ENCODE measurements around the gene DNM2.

DNM2 gene

DNA sequence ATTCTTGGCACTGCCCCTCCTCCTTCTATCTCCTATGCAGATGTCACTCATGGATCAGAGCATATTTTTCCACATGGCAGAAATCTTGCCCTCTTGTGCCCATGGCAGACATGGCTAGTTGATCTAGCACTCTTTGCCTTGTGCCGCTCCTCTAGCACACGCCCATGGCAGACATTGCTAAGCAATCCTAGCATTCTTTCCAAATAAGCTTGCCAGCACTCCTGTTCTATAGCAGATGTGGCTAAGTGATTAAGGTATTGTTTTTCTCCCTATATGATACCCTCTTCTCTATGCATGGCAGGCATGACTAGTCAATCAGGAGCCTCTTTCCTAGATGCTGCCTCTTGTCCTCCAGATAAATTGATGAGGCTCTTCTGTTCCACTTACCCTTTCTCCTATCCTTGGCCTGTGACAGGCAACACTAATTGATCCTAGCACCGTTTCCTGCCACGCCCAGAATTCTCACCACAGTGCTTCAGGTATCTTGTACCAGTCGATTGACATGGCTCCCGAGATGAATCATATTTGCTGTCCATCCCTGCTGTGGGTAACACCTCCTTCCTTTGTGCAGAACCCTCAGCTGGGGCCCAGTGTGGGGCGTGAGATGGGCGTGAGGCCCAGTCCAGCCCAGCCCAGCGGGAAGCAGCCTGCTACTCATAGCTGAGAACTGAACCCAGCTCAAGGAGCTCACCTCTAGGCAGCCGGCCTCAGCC, 91.2 kb downstream of the DNM2 start:
- Histone ChIP-seq H3K36me3 (ENCODE audit: control insufficient read depth, insufficient read depth, low read length) (peaks cover 21% of the 10 kb centered on the region), H3K4me1 (ENCODE audit: control insufficient read depth, insufficient read depth, low read length) (no peaks in the 10 kb centered on the region), H3K27me3 (ENCODE audit: control insufficient read depth, insufficient read depth, low read length) (no peaks in the 10 kb centered on the region), H3K4me3 (ENCODE audit: low read length) (no peak overlapping the region), H3K9ac (ENCODE audit: low read length) (no peak overlapping the region), H3K27ac (ENCODE audit: low read depth, low read length) (no peak overlapping the region)

GRCh38 chr19:10809651-10810285, 91.9 kb downstream of the DNM2 start:
- Histone ChIP-seq H3K36me3 (ENCODE audit: control insufficient read depth, insufficient read depth, low read length) (peaks cover 23% of the 10 kb centered on the region), H3K27me3 (ENCODE audit: control insufficient read depth, insufficient read depth, low read length) (no peaks in the 10 kb centered on the region), H3K27ac (ENCODE audit: low read depth, low read length) (no peak overlapping the region), H3K9ac (ENCODE audit: low read length) (no peak overlapping the region), H3K4me1 (ENCODE audit: control insufficient read depth, insufficient read depth, low read length) (no peaks in the 10 kb centered on the region), H3K4me3 (ENCODE audit: low read length) (no peak overlapping the region)

GRCh38 chr19:10811391-10812111, 93.7 kb downstream of the DNM2 start:
- H3K4me3 ChIP-seq (ENCODE audit: low read length): no peak overlapping the region
- no peak overlapping the region for H3K27ac ChIP-seq (ENCODE audit: low read depth, low read length)
- peaks cover 19% of the 10 kb centered on the region for H3K36me3 ChIP-seq (ENCODE audit: control insufficient read depth, insufficient read depth, low read length)
- no peak overlapping the region for H3K9ac ChIP-seq (ENCODE audit: low read length)
- no peaks in the 10 kb centered on the region for H3K27me3 ChIP-seq (ENCODE audit: control insufficient read depth, insufficient read depth, low read length)
- H3K4me1 ChIP-seq (ENCODE audit: control insufficient read depth, insufficient read depth, low read length): no peaks in the 10 kb centered on the region

GRCh38 chr19:10812196-10812595, 94.3 kb downstream of the DNM2 start:
- Histone ChIP-seq H3K4me3 (ENCODE audit: low read length) (no peak overlapping the region), H3K27me3 (ENCODE audit: control insufficient read depth, insufficient read depth, low read length) (no peaks in the 10 kb centered on the region), H3K36me3 (ENCODE audit: control insufficient read depth, insufficient read depth, low read length) (peaks cover 19% of the 10 kb centered on the region), H3K4me1 (ENCODE audit: control insufficient read depth, insufficient read depth, low read length) (no peaks in the 10 kb centered on the region), H3K27ac (ENCODE audit: low read depth, low read length) (no peak overlapping the region), H3K9ac (ENCODE audit: low read length) (no peak overlapping the region)

GRCh38 chr19:10812902-10813404, 95.1 kb downstream of the DNM2 start:
- H3K36me3 ChIP-seq (ENCODE audit: control insufficient read depth, insufficient read depth, low read length): peaks cover 19% of the 10 kb centered on the region
- no peaks in the 10 kb centered on the region for H3K4me1 ChIP-seq (ENCODE audit: control insufficient read depth, insufficient read depth, low read length)
- H3K4me3 ChIP-seq (ENCODE audit: low read length): no peak overlapping the region
- H3K9ac ChIP-seq (ENCODE audit: low read length): no peak overlapping the region
- H3K27ac ChIP-seq (ENCODE audit: low read depth, low read length): no peak overlapping the region
- H3K27me3 ChIP-seq (ENCODE audit: control insufficient read depth, insufficient read depth, low read length): no peaks in the 10 kb centered on the region

GRCh38 chr19:10815007-10815536, 97.2 kb downstream of the DNM2 start:
- Histone ChIP-seq H3K4me1 (ENCODE audit: control insufficient read depth, insufficient read depth, low read length) (no peaks in the 10 kb centered on the region), H3K4me3 (ENCODE audit: low read length) (no peak overlapping the region), H3K27ac (ENCODE audit: low read depth, low read length) (no peak overlapping the region), H3K36me3 (ENCODE audit: control insufficient read depth, insufficient read depth, low read length) (peaks cover 10% of the 10 kb centered on the region), H3K27me3 (ENCODE audit: control insufficient read depth, insufficient read depth, low read length) (no peaks in the 10 kb centered on the region), H3K9ac (ENCODE audit: low read length) (no peak overlapping the region)

DNA sequence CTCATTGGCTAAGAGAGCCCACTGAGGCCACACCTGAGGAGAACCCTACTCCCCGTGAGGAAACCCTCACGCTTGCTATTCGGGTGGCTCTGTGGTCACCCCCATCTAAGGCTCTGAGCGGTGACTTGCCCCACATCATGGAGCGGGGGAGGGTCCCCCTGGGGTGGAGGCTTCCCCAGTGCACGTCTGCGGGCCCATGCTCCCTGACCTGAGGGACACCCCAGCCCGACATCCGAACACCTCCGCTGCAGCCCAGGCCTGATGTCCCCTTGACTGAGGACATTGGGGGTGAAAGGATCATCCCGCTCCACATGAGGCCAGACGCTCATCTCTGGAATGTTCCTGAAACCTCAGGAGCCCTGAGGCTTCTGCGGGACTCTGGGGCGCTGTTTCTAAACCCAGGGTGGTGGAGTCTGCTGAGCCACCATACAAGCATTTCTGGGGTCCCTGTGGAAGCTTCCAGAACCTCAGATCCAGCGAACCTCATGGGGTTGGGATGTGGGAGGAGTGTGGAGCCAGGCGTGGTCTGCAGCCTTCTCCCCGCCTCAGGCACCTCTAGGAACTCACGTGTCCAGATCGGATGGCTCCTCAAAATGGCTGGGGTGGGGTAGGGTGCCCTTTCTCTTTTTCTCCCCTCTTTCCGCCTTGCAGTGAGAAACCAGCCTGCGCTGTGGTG, 98.2 kb downstream of the DNM2 start:
- peaks cover 18% of the 10 kb centered on the region for H3K36me3 ChIP-seq (ENCODE audit: control insufficient read depth, insufficient read depth, low read length)
- H3K27ac ChIP-seq (ENCODE audit: low read depth, low read length): no peak overlapping the region
- peak overlapping the region; percentile 43 for H3K4me3 ChIP-seq (ENCODE audit: low read length)
- H3K27me3 ChIP-seq (ENCODE audit: control insufficient read depth, insufficient read depth, low read length): no peaks in the 10 kb centered on the region
- no peaks in the 10 kb centered on the region for H3K4me1 ChIP-seq (ENCODE audit: control insufficient read depth, insufficient read depth, low read length)
- H3K9ac ChIP-seq (ENCODE audit: low read length): no peak overlapping the region

DNA sequence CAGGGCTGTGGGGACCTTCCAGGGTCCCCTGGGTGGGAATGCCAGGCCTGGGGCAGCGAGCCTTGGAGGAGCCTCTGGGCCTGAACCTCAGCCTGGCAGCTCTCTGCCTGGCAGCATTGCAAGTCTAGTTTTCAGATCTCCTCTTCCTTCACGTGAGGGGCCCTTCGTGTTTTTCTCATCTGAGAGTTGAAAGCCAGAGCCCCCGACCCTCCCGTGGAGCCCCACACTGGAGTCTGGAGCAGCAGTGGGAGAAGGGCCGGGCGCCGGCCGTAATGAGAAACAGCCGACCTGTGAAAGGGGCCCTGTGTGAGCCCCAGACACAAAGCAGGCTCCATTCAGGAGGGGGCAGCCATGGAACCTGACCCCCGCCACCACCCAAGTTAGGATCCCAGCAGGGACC, 98.8 kb downstream of the DNM2 start:
- Histone ChIP-seq H3K4me3 (ENCODE audit: low read length) (peak overlapping the region; percentile 43), H3K27ac (ENCODE audit: low read depth, low read length) (peak overlapping the region; percentile 48), H3K4me1 (ENCODE audit: control insufficient read depth, insufficient read depth, low read length) (no peaks in the 10 kb centered on the region), H3K27me3 (ENCODE audit: control insufficient read depth, insufficient read depth, low read length) (no peaks in the 10 kb centered on the region), H3K9ac (ENCODE audit: low read length) (no peak overlapping the region), H3K36me3 (ENCODE audit: control insufficient read depth, insufficient read depth, low read length) (peaks cover 18% of the 10 kb centered on the region)

DNA sequence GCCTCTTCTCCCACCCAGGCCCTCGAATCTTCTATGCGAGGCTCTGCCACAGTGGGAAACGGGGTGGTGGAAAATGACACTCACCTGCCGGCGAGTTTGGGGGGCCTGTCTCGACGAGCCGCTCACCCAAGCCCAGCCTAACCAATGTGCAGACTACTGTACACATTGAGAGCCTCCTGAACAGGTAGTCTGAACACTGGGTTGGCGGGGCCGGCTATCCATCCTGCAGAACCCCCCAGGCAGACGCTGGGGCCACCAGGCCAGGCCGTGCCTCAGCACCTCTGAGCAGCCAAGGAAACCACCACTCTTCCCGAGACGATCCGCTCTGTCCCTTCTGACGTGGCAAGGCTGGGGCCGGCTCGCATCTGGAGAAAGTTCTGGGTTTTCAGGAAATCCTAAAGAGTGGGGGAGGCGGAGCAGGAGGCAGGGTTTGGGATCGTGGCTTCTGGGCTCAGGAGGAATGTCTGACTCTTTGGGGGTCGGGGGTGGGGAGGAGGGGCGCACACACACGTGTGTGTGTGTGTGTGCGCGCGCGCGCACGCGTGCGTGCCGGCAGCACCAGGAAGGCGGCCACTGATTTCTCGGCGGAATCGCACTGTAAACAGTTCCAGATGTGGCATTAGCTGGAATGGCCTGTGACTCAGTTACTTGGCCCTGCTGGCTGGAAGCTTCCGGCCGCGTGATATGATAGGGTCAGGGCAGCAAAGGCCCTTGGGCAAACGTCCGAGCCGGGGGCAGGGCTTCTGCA, 99.6 kb downstream of the DNM2 start:
- Histone ChIP-seq H3K4me1 (ENCODE audit: control insufficient read depth, insufficient read depth, low read length) (no peaks in the 10 kb centered on the region), H3K9ac (ENCODE audit: low read length) (no peak overlapping the region), H3K27ac (ENCODE audit: low read depth, low read length) (peak overlapping the region; percentile 48), H3K4me3 (ENCODE audit: low read length) (peak overlapping the region; percentile 43), H3K27me3 (ENCODE audit: control insufficient read depth, insufficient read depth, low read length) (no peaks in the 10 kb centered on the region), H3K36me3 (ENCODE audit: control insufficient read depth, insufficient read depth, low read length) (peaks cover 18% of the 10 kb centered on the region)

DNA sequence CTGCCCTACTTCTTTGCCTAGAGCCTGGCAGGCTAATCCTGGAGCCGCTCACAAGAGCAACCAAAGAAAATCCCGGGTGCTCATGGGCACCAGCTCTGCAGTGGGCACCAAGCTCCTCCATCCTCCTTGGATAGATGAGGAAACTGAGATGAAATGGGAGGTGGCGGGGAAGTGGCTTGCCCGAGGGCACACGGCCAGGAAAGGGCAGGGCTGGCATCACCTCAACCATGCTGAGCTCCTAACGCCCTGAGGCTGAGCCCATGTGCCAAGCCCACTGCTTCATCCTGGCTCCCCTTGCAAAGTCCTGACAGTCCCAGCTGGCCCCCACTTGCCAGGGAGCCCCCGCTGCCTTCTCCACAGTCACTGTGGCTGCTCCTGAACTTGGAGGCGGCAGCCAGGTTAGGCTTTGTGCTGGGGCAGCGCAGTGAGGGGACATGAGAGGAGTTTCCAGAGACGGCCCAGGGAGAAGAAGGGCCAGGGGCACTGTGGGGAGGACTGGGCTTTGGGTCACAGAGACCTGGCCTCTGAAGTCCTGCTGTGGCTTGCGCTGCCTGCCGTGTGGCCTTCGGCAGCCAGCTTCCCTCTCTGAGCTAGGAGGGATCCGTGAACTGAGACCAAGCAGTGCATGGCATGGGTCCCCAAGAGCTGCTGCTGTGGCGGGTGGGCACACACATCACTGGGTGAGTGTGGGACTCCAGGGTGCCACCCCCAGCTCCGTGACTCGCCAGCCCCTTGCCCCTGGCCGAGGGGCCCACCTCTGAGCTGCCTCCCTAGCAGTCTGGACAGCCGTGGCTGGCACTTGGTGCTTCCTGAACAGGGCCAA, 100.6 kb downstream of the DNM2 start:
- Histone ChIP-seq H3K36me3 (ENCODE audit: control insufficient read depth, insufficient read depth, low read length) (peaks cover 18% of the 10 kb centered on the region), H3K9ac (ENCODE audit: low read length) (no peak overlapping the region)

More for the DNA sequence above, 100.6 kb downstream of the DNM2 start:
- Histone ChIP-seq H3K27ac (ENCODE audit: low read depth, low read length) (peak overlapping the region; percentile 20), H3K27me3 (ENCODE audit: control insufficient read depth, insufficient read depth, low read length) (no peaks in the 10 kb centered on the region), H3K4me3 (ENCODE audit: low read length) (no peak overlapping the region), H3K4me1 (ENCODE audit: control insufficient read depth, insufficient read depth, low read length) (no peaks in the 10 kb centered on the region)
